HEK293 (cell line): ENCODE data around the gene WDFY2.

Experiments
- CTCF ChIA-PET: fragments of 350-600 bp; formaldehyde crosslinking; extraction: SDS; loops from one replicate; lab custom pipeline; 2021; ENCODE audit warnings: antibody characterized with exemption; lab: Yijun Ruan, JAX
- POLR2A ChIA-PET: fragments of 300-600 bp; formaldehyde crosslinking; extraction: SDS; loops from one replicate; lab custom pipeline; 2020; ENCODE audit warnings: antibody characterized with exemption, inconsistent platforms; lab: Yijun Ruan, JAX
- H3K27ac ChIP-seq: fragments of 200-500 bp; sonication (Bioruptor generic); 2 replicates; pipeline ENCODE4 v1.5.1; 2014; ENCODE audit warnings: low read depth, low read length, control low read depth, inconsistent platforms; ENCODE audit errors: extremely low read depth
- H3K36me3 ChIP-seq, 2 experiments: fragments of 200-500 bp in 1 of 2; sonication (Bioruptor generic) in 1 of 2; 1 replicate in 1 of 2; 2 replicates in 1 of 2; pipeline ENCODE4 v1.5.1; 2014 to 2017; ENCODE audit warnings: inconsistent platforms in 2 of 2, low read length in 2 of 2; ENCODE audit not compliant: control insufficient read depth in 2 of 2, insufficient read depth in 1 of 2
- H3K4me1 ChIP-seq: fragments of 200-500 bp; sonication (Bioruptor generic); 2 replicates; pipeline ENCODE4 v1.5.1; 2014; ENCODE audit warnings: mild to moderate bottlenecking, low read length, inconsistent platforms; ENCODE audit not compliant: control insufficient read depth, insufficient read depth
- H3K4me3 ChIP-seq: 2 replicates; pipeline ENCODE4 v1.5.1; 2011; ENCODE audit warnings: low read depth, mild to moderate bottlenecking, control low read depth, low read length, moderate library complexity
- H3K9me3 ChIP-seq: fragments of 200-500 bp; sonication (Bioruptor generic); 2 replicates; pipeline ENCODE4 v1.5.1; 2014; ENCODE audit warnings: low read depth, low read length, inconsistent platforms; ENCODE audit not compliant: control insufficient read depth, insufficient read depth
- EGR2 ChIP-seq: fragments of 450-650 bp; formaldehyde crosslinking; IDR thresholded peaks from 2 replicates; pipeline ENCODE4 v1.5.1; 2016; ENCODE audit warnings: low read depth, missing biosample characterization, missing genetic modification characterization
- HOXC10 ChIP-seq: sonication (generic); formaldehyde crosslinking; IDR thresholded peaks from 2 replicates; pipeline ENCODE4 v1.8.1; 2023; ENCODE audit warnings: mild to moderate bottlenecking, missing genetic modification reagents
- INSM2 ChIP-seq: fragments of 450-650 bp; formaldehyde crosslinking; IDR thresholded peaks from 2 replicates; pipeline ENCODE4 v1.5.1; 2016; ENCODE audit warnings: missing biosample characterization, missing genetic modification characterization
- PBX3 ChIP-seq: sonication (generic); formaldehyde crosslinking; IDR thresholded peaks from 2 replicates; pipeline ENCODE4 v1.8.1; 2022; ENCODE audit warnings: mild to moderate bottlenecking, moderate library complexity, missing genetic modification reagents
- PRDM4 ChIP-seq: fragments of 450-650 bp; formaldehyde crosslinking; IDR thresholded peaks from 2 replicates; pipeline ENCODE4 v1.5.1; 2017; ENCODE audit warnings: missing biosample characterization, missing genetic modification characterization
- SCRT1 ChIP-seq: fragments of 450-650 bp; formaldehyde crosslinking; IDR thresholded peaks from 2 replicates; pipeline ENCODE4 v1.5.1; 2016; ENCODE audit warnings: missing biosample characterization, missing genetic modification characterization, borderline replicate concordance
- ZBTB44 ChIP-seq: fragments of 450-650 bp; IDR thresholded peaks from 2 replicates; pipeline ENCODE4 v1.5.1; 2018; ENCODE audit warnings: missing biosample characterization, mild to moderate bottlenecking, missing genetic modification characterization
- ZFHX2 ChIP-seq: fragments of 450-650 bp; formaldehyde crosslinking; conservative IDR thresholded peaks from 2 replicates; pipeline ENCODE4 v1.5.1; 2016; ENCODE audit warnings: missing biosample characterization, missing genetic modification characterization
- ZNF184 ChIP-seq: fragments of 450-650 bp; IDR thresholded peaks from 2 replicates; pipeline ENCODE4 v1.5.1; 2018; ENCODE audit warnings: missing biosample characterization, mild to moderate bottlenecking, missing genetic modification characterization
- ZNF2 ChIP-seq: fragments of 450-650 bp; formaldehyde crosslinking; IDR thresholded peaks from 2 replicates; pipeline ENCODE4 v1.5.1; 2016; ENCODE audit warnings: missing biosample characterization, missing genetic modification characterization
- ZNF335 ChIP-seq: fragments of 450-650 bp; formaldehyde crosslinking; conservative IDR thresholded peaks from 2 replicates; pipeline ENCODE4 v1.5.1; 2016; ENCODE audit warnings: missing biosample characterization, missing genetic modification characterization
- ZNF423 ChIP-seq: fragments of 450-650 bp; formaldehyde crosslinking; IDR thresholded peaks from 2 replicates; pipeline ENCODE4 v1.5.1; 2016; ENCODE audit warnings: missing biosample characterization, missing genetic modification characterization
- ZNF510 ChIP-seq: fragments of 450-650 bp; formaldehyde crosslinking; IDR thresholded peaks from 2 replicates; pipeline ENCODE4 v1.5.1; 2018; ENCODE audit warnings: mild to moderate bottlenecking, missing genetic modification characterization, missing biosample characterization; ENCODE audit not compliant: insufficient replicate concordance
- ZNF544 ChIP-seq: fragments of 450-650 bp; formaldehyde crosslinking; IDR thresholded peaks from 2 replicates; pipeline ENCODE4 v1.5.0; 2017; ENCODE audit warnings: missing biosample characterization, missing genetic modification characterization
- ZNF660 ChIP-seq: fragments of 450-650 bp; IDR thresholded peaks from 2 replicates; pipeline ENCODE4 v1.5.1; 2018; ENCODE audit warnings: missing biosample characterization, mild to moderate bottlenecking, missing genetic modification characterization

WDFY2 gene

GRCh38 chr13:51786425-51787265 lies 202.4 kb downstream of the WDFY2 start:
- Histone ChIP-seq H3K36me3 (no peaks in the 10 kb centered on the region), H3K27ac (peak overlapping the region; percentile 22), H3K9me3 (no peaks in the 10 kb centered on the region), H3K4me1 (peaks cover 13% of the 10 kb centered on the region)
- TF ChIP-seq ZNF335 (tag by site-specific recombination) (0 out of 2 replicates have a peak, but pooled peaks have one; percentile 4), ZFHX2 (tag by site-specific recombination) (0 out of 2 replicates have a peak, but pooled peaks have one; percentile 30), ZBTB44 (tag by site-specific recombination) (no peak), PRDM4 (tag by site-specific recombination) (0 out of 2 replicates have a peak, but pooled peaks have one; percentile 4)
- TF ChIP-seq, all 188 proteins: peak for 3
- POLR2A ChIA-PET: interaction anchor here (0.8 to 3.0 kb wide), 2 partner anchors 203 to 333 kb away, joined by 3 to 27 read pairs; partner anchors contain the start of gene INTS6
- H3K4me3 ChIP-seq: no peak overlapping the region
- CTCF ChIA-PET: interaction anchor here (0.6 to 2.7 kb wide), 2 partner anchors 11 to 1895 kb away, joined by 3 to 16 read pairs; no protein-coding TSS in a partner anchor

GRCh38 chr13:51793570-51794271 lies 209.5 kb downstream of the WDFY2 start:
- H3K9me3 ChIP-seq: no peaks in the 10 kb centered on the region
- ChIA-PET CTCF (interaction anchor here (0.7 kb wide), 1 partner anchor 22 kb away, joined by 3 read pairs; no protein-coding TSS in a partner anchor), POLR2A (interaction anchor here (1.4 kb wide), 1 partner anchor 341 kb away, joined by 7 read pairs; the partner anchor contains the start of gene INTS6)
- H3K36me3 ChIP-seq: no peaks in the 10 kb centered on the region
- H3K4me1 ChIP-seq: no peaks in the 10 kb centered on the region
- H3K4me3 ChIP-seq: no peak overlapping the region
- TF ChIP-seq SCRT1 (tag by site-specific recombination) (no peak), ZNF2 (tag by site-specific recombination) (no peak), ZNF184 (tag by site-specific recombination) (no peak), PBX3 (no peak), INSM2 (no peak), ZNF510 (no peak), ZNF335 (tag by site-specific recombination) (0 out of 2 replicates have a peak, but pooled peaks have one; percentile 29), HOXC10 (CRISPR knock-in tag) (no peak), ZNF544 (tag by site-specific recombination) (no peak), EGR2 (tag by site-specific recombination) (no peak), ZNF423 (no peak), ZNF660 (tag by site-specific recombination) (0 out of 2 replicates have a peak, but pooled peaks have one; percentile 28)
- H3K27ac ChIP-seq: no peak overlapping the region
